ENCODE measurements around the gene CTIF. TPM values are rescaled to one million over a fixed set of nuclear protein-coding genes. Genes with fewer than 3 reads are reported as not detected.
A peak's percentile ranks its signal among the peaks of the same experiment; 100 is the strongest.

The CTIF gene
- polyA plus RNA-seq, 4 donors, result 8.1 to 22.6 (median 11.3) TPM

DNA sequence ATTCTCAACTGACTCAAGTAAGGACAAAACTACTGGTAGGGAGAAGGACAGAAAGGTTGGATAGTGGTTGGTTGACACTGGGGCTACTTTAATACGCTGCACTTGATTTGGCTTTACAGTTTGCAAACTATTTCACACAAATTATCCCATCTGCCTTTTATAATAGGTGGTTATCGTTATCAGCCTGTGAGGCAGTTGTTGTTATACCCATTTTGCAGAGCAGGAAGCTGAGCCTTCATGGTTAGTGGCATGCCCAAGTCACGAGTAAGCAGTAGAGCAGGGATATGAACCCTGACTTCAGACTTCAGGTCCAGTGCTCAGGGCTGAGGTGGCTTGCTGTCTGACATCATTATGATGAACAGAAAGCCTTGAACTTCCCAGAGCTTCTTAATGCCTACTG, 5.3 kb downstream of the CTIF start:
- DNase-seq (no peak), FAIRE-seq (no peak)

GRCh38 chr18:48544661-48545415, 6.0 kb downstream of the CTIF start:
- Histone ChIP-seq H3K27me3 (ENCODE audit: control insufficient read depth in 3 of 3, insufficient read depth in 3 of 3, low read length in 3 of 3) (no peaks in the 10 kb centered on the region), H3K4me1 (ENCODE audit: control insufficient read depth in 3 of 3, insufficient read depth in 2 of 3, low read depth in 1 of 3, low read length in 2 of 3) (peaks cover 3 to 23% (median 4%) of the 10 kb centered on the region in 3 donors), H3K36me3 (ENCODE audit: control insufficient read depth in 3 of 3, insufficient read depth in 2 of 3, low read depth in 1 of 3, low read length in 3 of 3) (peaks cover 0 to 6% (median 0%) of the 10 kb centered on the region in 3 donors), H3K4me3 (ENCODE audit: low read depth in 1 of 3, low read length in 3 of 3) (no peak overlapping the region), H3K27ac (ENCODE audit: low read depth in 1 of 3, low read length in 2 of 3) (no peak overlapping the region), H3K9me3 (ENCODE audit: control insufficient read depth in 2 of 2, insufficient read depth in 1 of 2, low read depth in 1 of 2, low read length in 1 of 2) (no peaks in the 10 kb centered on the region)
- FAIRE-seq (no peak), DNase-seq (no peak)
- 89 to 90% (median 89%) methylated on average over 16 of the region's 16 CpGs for WGBS, 3 donors

More for the DNA sequence above, 5.3 kb downstream of the CTIF start:
- Histone ChIP-seq H3K27ac (ENCODE audit: low read depth in 1 of 3, low read length in 2 of 3) (no peak overlapping the region), H3K4me1 (ENCODE audit: control insufficient read depth in 3 of 3, insufficient read depth in 2 of 3, low read depth in 1 of 3, low read length in 2 of 3) (peaks cover 3 to 23% (median 4%) of the 10 kb centered on the region in 3 donors), H3K9me3 (ENCODE audit: control insufficient read depth in 2 of 2, insufficient read depth in 1 of 2, low read depth in 1 of 2, low read length in 1 of 2) (no peaks in the 10 kb centered on the region), H3K4me3 (ENCODE audit: low read depth in 1 of 3, low read length in 3 of 3) (no peak overlapping the region), H3K36me3 (ENCODE audit: control insufficient read depth in 3 of 3, insufficient read depth in 2 of 3, low read depth in 1 of 3, low read length in 3 of 3) (peaks cover 0 to 6% (median 0%) of the 10 kb centered on the region in 3 donors), H3K27me3 (ENCODE audit: control insufficient read depth in 3 of 3, insufficient read depth in 3 of 3, low read length in 3 of 3) (no peaks in the 10 kb centered on the region)
- 95 to 96% (median 95%) methylated on average over 3 of the region's 3 CpGs for WGBS, 3 donors

GRCh38 chr18:48545757-48546321, 7.0 kb downstream of the CTIF start:
- no peaks in the 10 kb centered on the region for H3K27me3 ChIP-seq (ENCODE audit: control insufficient read depth in 3 of 3, insufficient read depth in 3 of 3, low read length in 3 of 3)
- peaks cover 3 to 23% (median 4%) of the 10 kb centered on the region in 3 donors for H3K4me1 ChIP-seq (ENCODE audit: control insufficient read depth in 3 of 3, insufficient read depth in 2 of 3, low read depth in 1 of 3, low read length in 2 of 3)
- no peak overlapping the region for H3K4me3 ChIP-seq (ENCODE audit: low read depth in 1 of 3, low read length in 3 of 3)
- peak in 1 of 2 donors; percentile 39 for DNase-seq
- peaks cover 0 to 6% (median 0%) of the 10 kb centered on the region in 3 donors for H3K36me3 ChIP-seq (ENCODE audit: control insufficient read depth in 3 of 3, insufficient read depth in 2 of 3, low read depth in 1 of 3, low read length in 3 of 3)
- FAIRE-seq, result no peak
- no peaks in the 10 kb centered on the region for H3K9me3 ChIP-seq (ENCODE audit: control insufficient read depth in 2 of 2, insufficient read depth in 1 of 2, low read depth in 1 of 2, low read length in 1 of 2)
- H3K27ac ChIP-seq (ENCODE audit: low read depth in 1 of 3, low read length in 2 of 3), result no peak overlapping the region
- 49 to 72% (median 67%) methylated on average over 12 of the region's 12 CpGs for WGBS, 3 donors

DNA sequence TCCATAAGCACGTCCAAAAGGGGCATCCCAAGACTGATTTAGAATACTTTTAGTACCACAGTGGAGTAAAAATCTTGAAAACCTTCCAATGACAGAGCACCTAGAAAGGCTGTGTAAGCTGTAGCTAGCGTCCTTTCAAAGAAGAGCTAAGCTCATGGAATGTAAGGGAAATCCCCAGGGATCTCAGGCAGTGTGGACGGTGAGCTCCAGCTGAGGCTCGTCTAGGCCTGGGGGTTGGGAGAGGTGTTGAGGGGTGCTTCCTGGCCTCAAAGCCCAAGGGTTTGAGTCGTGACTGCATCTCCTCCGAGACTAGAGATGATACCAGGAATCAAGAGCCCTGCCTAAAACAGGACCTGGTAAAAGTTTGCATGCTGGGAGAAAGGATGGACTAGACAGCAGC, 7.6 kb downstream of the CTIF start:
- Histone ChIP-seq H3K27ac (ENCODE audit: low read depth in 1 of 3, low read length in 2 of 3) (no peak overlapping the region), H3K4me3 (ENCODE audit: low read depth in 1 of 3, low read length in 3 of 3) (no peak overlapping the region), H3K27me3 (ENCODE audit: control insufficient read depth in 3 of 3, insufficient read depth in 3 of 3, low read length in 3 of 3) (no peaks in the 10 kb centered on the region), H3K36me3 (ENCODE audit: control insufficient read depth in 3 of 3, insufficient read depth in 2 of 3, low read depth in 1 of 3, low read length in 3 of 3) (peaks cover 0 to 6% (median 0%) of the 10 kb centered on the region in 3 donors), H3K4me1 (ENCODE audit: control insufficient read depth in 3 of 3, insufficient read depth in 2 of 3, low read depth in 1 of 3, low read length in 2 of 3) (peaks cover 3 to 22% (median 4%) of the 10 kb centered on the region in 3 donors), H3K9me3 (ENCODE audit: control insufficient read depth in 2 of 2, insufficient read depth in 1 of 2, low read depth in 1 of 2, low read length in 1 of 2) (no peaks in the 10 kb centered on the region)
- 72 to 84% (median 84%) methylated on average over 6 of the region's 6 CpGs for WGBS, 3 donors
- FAIRE-seq (no peak), DNase-seq (no peak)

- H3K4me1 ChIP-seq (ENCODE audit: control insufficient read depth in 3 of 3, insufficient read depth in 2 of 3, low read depth in 1 of 3, low read length in 2 of 3), result peaks cover 0 to 15% (median 3%) of the 10 kb centered on the region in 3 donors
- H3K27me3 ChIP-seq (ENCODE audit: control insufficient read depth in 3 of 3, insufficient read depth in 3 of 3, low read length in 3 of 3), result no peaks in the 10 kb centered on the region
- no peak overlapping the region for H3K27ac ChIP-seq (ENCODE audit: low read depth in 1 of 3, low read length in 2 of 3)
- H3K4me3 ChIP-seq (ENCODE audit: low read depth in 1 of 3, low read length in 3 of 3), result no peak overlapping the region
- no peaks in the 10 kb centered on the region for H3K9me3 ChIP-seq (ENCODE audit: control insufficient read depth in 2 of 2, insufficient read depth in 1 of 2, low read depth in 1 of 2, low read length in 1 of 2)
- 77 to 85% (median 83%) methylated on average over 9 of the region's 9 CpGs for whole genome bisulfite sequencing, 3 donors
- H3K36me3 ChIP-seq (ENCODE audit: control insufficient read depth in 3 of 3, insufficient read depth in 2 of 3, low read depth in 1 of 3, low read length in 3 of 3), result peaks cover 0 to 6% (median 0%) of the 10 kb centered on the region in 3 donors
- FAIRE-seq (no peak), DNase-seq (no peak)
These were observed 8.7 kb downstream of the CTIF start for GRCh38 chr18:48547531-48547981.

DNA sequence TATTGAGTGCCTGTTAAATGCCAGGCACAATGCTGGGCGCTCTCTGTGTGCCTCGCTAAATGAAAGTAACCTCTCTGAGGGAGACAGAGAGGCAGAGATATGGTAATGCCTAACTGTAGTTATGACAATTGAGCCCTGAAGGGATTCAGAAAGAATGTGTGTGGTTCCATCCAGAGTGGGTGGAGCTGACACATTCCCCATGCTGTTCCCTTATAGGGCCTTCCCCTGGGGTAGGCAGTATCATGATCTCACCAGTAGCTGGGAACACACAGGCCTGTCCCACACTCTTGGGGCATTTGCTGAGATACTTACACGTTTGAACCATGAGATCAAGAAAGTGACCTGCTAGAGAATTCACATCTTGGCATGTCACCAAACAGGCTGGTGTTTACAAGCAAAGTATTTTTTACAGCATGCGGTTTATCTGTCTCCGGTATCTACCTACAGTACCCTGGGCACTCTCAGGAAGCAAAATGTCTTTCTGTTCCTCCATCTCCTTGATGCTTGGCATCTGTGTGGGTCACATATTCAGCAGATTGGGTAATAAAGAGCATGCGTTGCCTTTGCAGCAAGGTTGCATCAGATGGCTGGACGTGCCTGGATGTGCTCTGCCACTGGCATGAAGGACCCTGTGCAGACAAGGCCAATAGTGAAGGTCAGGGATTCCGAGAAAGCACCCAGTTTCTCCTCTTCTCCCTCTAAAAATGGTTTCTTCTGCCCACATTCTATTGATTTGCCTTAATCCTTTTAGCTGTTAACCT, 9.4 kb downstream of the CTIF start:
- Histone ChIP-seq H3K4me1 (ENCODE audit: control insufficient read depth in 3 of 3, insufficient read depth in 2 of 3, low read depth in 1 of 3, low read length in 2 of 3) (peaks cover 0 to 10% (median 3%) of the 10 kb centered on the region in 3 donors), H3K36me3 (ENCODE audit: control insufficient read depth in 3 of 3, insufficient read depth in 2 of 3, low read depth in 1 of 3, low read length in 3 of 3) (peaks cover 0 to 6% (median 0%) of the 10 kb centered on the region in 3 donors), H3K27ac (ENCODE audit: low read depth in 1 of 3, low read length in 2 of 3) (no peak overlapping the region), H3K27me3 (ENCODE audit: control insufficient read depth in 3 of 3, insufficient read depth in 3 of 3, low read length in 3 of 3) (no peaks in the 10 kb centered on the region), H3K9me3 (ENCODE audit: control insufficient read depth in 2 of 2, insufficient read depth in 1 of 2, low read depth in 1 of 2, low read length in 1 of 2) (no peaks in the 10 kb centered on the region), H3K4me3 (ENCODE audit: low read depth in 1 of 3, low read length in 3 of 3) (no peak overlapping the region)
- DNase-seq (no peak), FAIRE-seq (no peak)
- WGBS, 3 donors, result 63 to 72% (median 67%) methylated on average over 8 of the region's 8 CpGs

DNA sequence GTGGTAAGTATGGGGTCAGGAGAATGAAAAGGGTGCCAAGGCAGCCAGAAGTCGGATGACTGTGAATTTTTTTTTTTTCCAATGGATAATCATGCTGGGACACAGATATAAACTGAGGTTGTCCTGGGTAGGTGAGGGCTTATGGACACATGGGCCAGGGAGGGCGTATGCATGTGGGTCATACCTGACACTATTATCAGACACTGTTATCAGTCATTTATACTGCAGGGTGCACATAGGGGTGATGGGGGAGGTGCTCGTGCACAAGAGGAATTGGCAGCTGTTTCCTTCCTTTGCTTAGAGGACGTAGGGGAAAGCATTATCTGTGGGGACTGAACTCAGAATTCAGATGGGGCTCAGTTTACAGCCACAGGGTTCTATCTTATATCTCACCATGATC, 10.1 kb downstream of the CTIF start:
- 43 to 57% (median 51%) methylated on average over 4 of the region's 4 CpGs for WGBS, 3 donors
- Histone ChIP-seq H3K4me3 (ENCODE audit: low read depth in 1 of 3, low read length in 3 of 3) (no peak overlapping the region), H3K27ac (ENCODE audit: low read depth in 1 of 3, low read length in 2 of 3) (no peak overlapping the region), H3K9me3 (ENCODE audit: control insufficient read depth in 2 of 2, insufficient read depth in 1 of 2, low read depth in 1 of 2, low read length in 1 of 2) (no peaks in the 10 kb centered on the region), H3K27me3 (ENCODE audit: control insufficient read depth in 3 of 3, insufficient read depth in 3 of 3, low read length in 3 of 3) (no peaks in the 10 kb centered on the region), H3K36me3 (ENCODE audit: control insufficient read depth in 3 of 3, insufficient read depth in 2 of 3, low read depth in 1 of 3, low read length in 3 of 3) (peaks cover 0 to 9% (median 0%) of the 10 kb centered on the region in 3 donors), H3K4me1 (ENCODE audit: control insufficient read depth in 3 of 3, insufficient read depth in 2 of 3, low read depth in 1 of 3, low read length in 2 of 3) (peaks cover 0 to 7% (median 3%) of the 10 kb centered on the region in 3 donors)
- DNase-seq (no peak), FAIRE-seq (no peak)

DNA sequence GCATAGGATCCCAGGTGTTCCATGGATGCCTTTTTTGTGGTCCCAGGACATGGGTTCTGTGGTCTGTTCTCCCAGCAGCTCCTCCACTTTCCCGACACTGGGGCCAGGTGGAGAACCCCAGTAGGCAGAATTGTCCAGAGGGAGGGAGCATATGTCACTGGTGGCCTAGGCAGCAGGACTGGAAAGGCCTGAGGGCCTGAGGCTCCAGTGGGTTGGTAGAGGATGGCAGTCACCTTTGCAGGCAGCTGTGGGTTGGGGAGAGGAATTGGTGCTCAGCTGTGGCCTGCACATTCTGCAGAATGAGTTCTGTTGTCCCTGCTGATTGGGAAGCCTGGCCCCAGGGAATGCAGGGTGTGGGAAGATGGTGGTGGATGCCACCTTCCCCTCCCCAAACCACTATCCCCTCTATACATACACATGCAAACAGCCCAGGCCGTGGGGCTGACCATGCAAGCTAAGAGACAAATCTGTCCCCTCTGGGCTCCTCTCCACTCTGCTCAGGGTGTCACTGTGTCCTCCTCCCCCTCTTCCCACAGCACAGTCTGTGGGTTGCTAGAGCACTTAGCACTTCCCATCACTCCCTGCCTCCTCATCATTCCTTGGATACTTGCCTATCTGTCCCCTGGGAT, 11.4 kb downstream of the CTIF start:
- FAIRE-seq (no peak), DNase-seq (no peak)
- H3K4me1 ChIP-seq (ENCODE audit: control insufficient read depth in 3 of 3, insufficient read depth in 2 of 3, low read depth in 1 of 3, low read length in 2 of 3), result peaks cover 0 to 7% (median 0%) of the 10 kb centered on the region in 3 donors
- H3K27ac ChIP-seq (ENCODE audit: low read depth in 1 of 3, low read length in 2 of 3), result no peak overlapping the region
- no peaks in the 10 kb centered on the region for H3K9me3 ChIP-seq (ENCODE audit: control insufficient read depth in 2 of 2, insufficient read depth in 1 of 2, low read depth in 1 of 2, low read length in 1 of 2)
- no peak overlapping the region for H3K4me3 ChIP-seq (ENCODE audit: low read depth in 1 of 3, low read length in 3 of 3)
- H3K36me3 ChIP-seq (ENCODE audit: control insufficient read depth in 3 of 3, insufficient read depth in 2 of 3, low read depth in 1 of 3, low read length in 3 of 3), result peaks cover 0 to 10% (median 0%) of the 10 kb centered on the region in 3 donors
- WGBS, 3 donors, result 84 to 89% (median 88%) methylated on average over 2 of the region's 2 CpGs
- no peaks in the 10 kb centered on the region for H3K27me3 ChIP-seq (ENCODE audit: control insufficient read depth in 3 of 3, insufficient read depth in 3 of 3, low read length in 3 of 3)

Data from small intestine (tissue), 7 donors.